HEK293T (cell line): ENCODE measurements around the gene SLC22A16.

ENCODE experiments used
- CTBP1 ChIP-seq: fragments of 450-650 bp; IDR thresholded peaks from 2 replicates; pipeline ENCODE4 v1.6.1; 2016; ENCODE audit warnings: borderline replicate concordance
- ELF4 ChIP-seq: fragments of 450-650 bp; IDR thresholded peaks from 2 replicates; pipeline ENCODE4 v1.6.1; 2017; ENCODE audit warnings: antibody characterized with exemption
- FOXA1 ChIP-seq: fragments of 450-650 bp; IDR thresholded peaks from 2 replicates; pipeline ENCODE4 v1.6.1; 2016; ENCODE audit warnings: mild to moderate bottlenecking
- FOXM1 ChIP-seq: fragments of 450-650 bp; IDR thresholded peaks from 2 replicates; pipeline ENCODE4 v1.6.1; 2017; ENCODE audit warnings: mild to moderate bottlenecking, borderline replicate concordance
- HDGF ChIP-seq: fragments of 450-650 bp; IDR thresholded peaks from 2 replicates; pipeline ENCODE4 v1.6.1; 2017; ENCODE audit warnings: antibody characterized with exemption, borderline replicate concordance
- L3MBTL2 ChIP-seq: fragments of 450-650 bp; conservative IDR thresholded peaks from 2 replicates; pipeline ENCODE4 v1.6.1; 2016; ENCODE audit warnings: mild to moderate bottlenecking
- TARDBP ChIP-seq: fragments of 450-650 bp; IDR thresholded peaks from 2 replicates; pipeline ENCODE4 v1.6.1; 2016

DNA sequence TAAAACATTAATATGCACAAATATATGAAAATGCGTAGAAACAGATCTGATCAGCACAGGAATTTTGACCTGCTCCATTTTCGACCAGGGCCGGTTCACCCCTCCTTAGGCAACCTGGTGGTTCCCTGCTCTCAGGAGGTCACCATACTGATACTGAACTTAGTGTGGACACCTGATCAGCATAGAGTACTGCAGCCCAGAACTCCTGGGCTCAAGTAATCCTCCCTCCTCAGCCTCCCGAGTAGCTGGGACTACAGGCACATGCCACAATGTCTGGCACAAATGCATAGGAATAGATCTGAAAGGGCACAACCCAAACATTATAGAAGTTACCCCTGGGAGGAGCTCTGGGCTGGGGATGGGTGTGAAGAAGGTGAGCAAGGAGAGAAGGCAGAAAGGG lies 36.4 kb downstream of the SLC22A16 start:
- TF ChIP-seq CTBP1 = no peak
- no peak for TF ChIP-seq ELF4
- no peak for TF ChIP-seq FOXA1
- TF ChIP-seq HDGF = no peak
- TF ChIP-seq FOXM1 = no peak
- no peak for TF ChIP-seq L3MBTL2
- no peak for TF ChIP-seq TARDBP
